Measurements from ENCODE around the gene TMEM163. TPM values are rescaled to one million over a fixed set of nuclear protein-coding genes. Genes with fewer than 3 reads are reported as not detected.
A peak's percentile ranks its signal among the peaks of the same experiment; 100 is the strongest.

TMEM163 gene
- total RNA-seq, 2 experiments from 2014 or later: 0.51 TPM; not detected in 1

DNA sequence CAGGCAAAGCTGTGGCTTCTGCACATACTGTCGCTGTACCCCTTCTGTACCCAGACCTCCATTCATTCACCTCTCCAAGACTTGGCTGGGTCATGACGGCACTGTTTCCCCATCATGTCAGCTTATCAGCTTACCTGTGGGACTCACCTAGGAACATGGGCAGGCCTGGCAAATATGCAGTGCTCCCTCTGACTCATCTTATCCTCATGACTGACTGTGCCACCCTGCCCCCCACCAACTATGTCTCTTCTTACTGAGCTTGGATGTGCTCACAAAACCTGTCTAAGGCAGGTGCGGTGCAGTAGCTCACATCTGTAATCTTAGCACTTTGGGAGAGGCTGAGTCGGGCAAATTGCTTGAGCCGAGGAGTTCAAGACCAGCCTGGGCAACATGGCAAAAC is 312.5 kb downstream of the TMEM163 start:
- Histone ChIP-seq H3K27ac (ENCODE audit: low read depth, low read length, poor library complexity, severe bottlenecking) (peak overlapping the region; percentile 99), H3K4me3 (ENCODE audit: low read depth, low read length, poor library complexity, severe bottlenecking) (no peak overlapping the region), H3K4me2 (ENCODE audit: low read length) (peak overlapping the region; percentile 11), H2AFZ (ENCODE audit: low read length) (no peak overlapping the region), H4K20me1 (ENCODE audit: insufficient read depth, low read length) (no peaks in the 10 kb centered on the region), H3K36me3 (ENCODE audit: insufficient read depth, low read length) (peaks cover 61% of the 10 kb centered on the region), H3K9me3 (ENCODE audit: low read length) (no peaks in the 10 kb centered on the region), H3K79me2 (ENCODE audit: insufficient read depth, low read depth, low read length) (peaks cover 11% of the 10 kb centered on the region; the same call in 1 of the 2 replicates), H3K9me2 (ENCODE audit: insufficient read depth, low read length) (no peaks in the 10 kb centered on the region), H3K4me1 (ENCODE audit: insufficient read depth, low read length, poor library complexity, severe bottlenecking) (peaks cover 54% of the 10 kb centered on the region)
- DNase-seq (ENCODE audit: low spot score): no peak
- TF ChIP-seq EZH2phosphoT487 (IDR thresholded peaks at IDR 0.05; ENCODE audit: borderline replicate concordance, low read depth, low read length): no peak
- BruUV-seq (replicated peaks): no TSS peak
- CTCF ChIA-PET (ENCODE audit: unreplicated experiment): interaction anchor here (0.6 kb wide), 1 partner anchor 131 kb away, joined by 3 read pairs; no protein-coding TSS in a partner anchor
- intact Hi-C loops (cut with micrococcal nuclease; ENCODE audit: unreplicated experiment): no loop called here
- POLR2A ChIA-PET: interaction anchor here (0.5 to 1.1 kb wide), 3 partner anchors 44 to 1466 kb away, joined by 3 read pairs; no protein-coding TSS in a partner anchor

Other genes starting within 250 kb of the TMEM163 start
- gene ACMSD, start 119.6 kb upstream of the TMEM163 start, total RNA-seq (2014; rRNA removed; shearing (Covaris generic)): not detected in 2 replicates
- gene ACMSD, start 119.6 kb upstream of the TMEM163 start, total RNA-seq (2022): not detected in 2 replicates
- 17.7 and 32.8 TPM in 2 replicates for gene CCNT2, start 199.8 kb upstream of the TMEM163 start, total RNA-seq (2014; rRNA removed; shearing (Covaris generic))
- 43.7 and 45.1 TPM in 2 replicates for gene CCNT2, start 199.8 kb upstream of the TMEM163 start, total RNA-seq (2022)

Measured in OCI-LY7 (cell line).